K562 (cell line): ENCODE data around the gene PCID2.

Source experiments
- FOSL1 ChIP-seq: fragments of 200-800 bp; sonication (Bioruptor generic); conservative IDR thresholded peaks from 2 replicates; pipeline ENCODE4 v1.6.1; 2016; ENCODE audit warnings: missing genetic modification characterization, missing compliant biosample characterization
- ZFX ChIP-seq: sonication (generic); formaldehyde crosslinking; IDR thresholded peaks from 2 replicates; pipeline ENCODE4 v1.8.0; 2022; ENCODE audit warnings: mild to moderate bottlenecking, missing genetic modification reagents, moderate library complexity

GRCh38 chr13:113203507-113204377 lies 4.7 kb downstream of the PCID2 start:
- TF ChIP-seq FOSL1 (tag) (no peak), ZFX (no peak)
